HepG2 (cell line): ENCODE measurements around the gene SH3PXD2A. TPM values are rescaled to one million over a fixed set of nuclear protein-coding genes. Genes with fewer than 3 reads are reported as not detected.
A peak's percentile ranks its signal among the peaks of the same experiment; 100 is the strongest.

Experiments used
- ATAC-seq: fragments of 200-7000 bp; cut with Tn5 transposase; 3 replicates; pipeline ENCODE4 v1.9.1; 2020; ENCODE audit warnings: mild to moderate bottlenecking, moderate library complexity
- BruUV-seq: library from RNA; stranded (reverse); fragments of 400-500 nt; replicated peaks from 2 replicates; lab custom pipeline; 2021; lab: Mats Ljungman, UMichigan
- CTCF ChIA-PET: fragments of 300-600 bp; formaldehyde crosslinking; extraction: SDS; loops from one replicate; lab custom pipeline; 2021; ENCODE audit warnings: low total read pairs, inconsistent platforms, low intra/inter-chr PET ratio; lab: Yijun Ruan, JAX
- POLR2A ChIA-PET: fragments of 350-600 bp; sonication (Branson Sonifier 250); formaldehyde crosslinking; loops from one replicate; lab custom pipeline; 2020; ENCODE audit warnings: antibody characterized with exemption, inconsistent platforms; lab: Yijun Ruan, JAX
- DNase-seq: peaks from one replicate; pipeline ENCODE4 v3.0.0-alpha.2; 2015; ENCODE audit warnings: low spot score
- FAIRE-seq: peaks from 3 replicates; lab custom pipeline; 2011; peaks lifted over from hg19 to GRCh38; lab: Jason Lieb, UNC
- H2AFZ ChIP-seq: one replicate; pipeline ENCODE4 v1.6.1; 2011; ENCODE audit warnings: low read length, inconsistent platforms
- H3K27ac ChIP-seq: fragments of 300-600 bp; 3 replicates; pipeline ENCODE4 v1.8.0; 2011; ENCODE audit warnings: mixed run types, mild to moderate bottlenecking, mixed read lengths, low read length, inconsistent platforms; ENCODE audit not compliant: insufficient read depth; ENCODE audit errors: extremely low read length
- H3K27me3 ChIP-seq, 2 experiments: fragments of 200-600 bp in 1 of 2; 2 replicates in 1 of 2; 3 replicates in 1 of 2; pipeline versions ENCODE4 v1.6.0 to v1.8.0; 2011; ENCODE audit warnings: low read length in 2 of 2, mild to moderate bottlenecking in 2 of 2, moderate library complexity in 2 of 2, inconsistent platforms in 1 of 2; ENCODE audit not compliant: insufficient read depth in 2 of 2, control insufficient read depth in 1 of 2
- H3K36me3 ChIP-seq, 2 experiments: fragments of 200-600 bp in 1 of 2; replicated peaks in 1 of 2; 2 replicates in 1 of 2; 3 replicates in 1 of 2; pipeline versions ENCODE4 v1.5.1 to v1.8.0; 2011; ENCODE audit warnings: low read length in 2 of 2, inconsistent platforms in 1 of 2; ENCODE audit not compliant: insufficient read depth in 2 of 2, control insufficient read depth in 1 of 2
- H3K4me1 ChIP-seq: 2 replicates; pipeline ENCODE4 v1.5.1; 2012; ENCODE audit warnings: low read length, inconsistent platforms; ENCODE audit not compliant: insufficient read depth
- H3K4me2 ChIP-seq: 2 replicates; pipeline ENCODE4 v1.6.0; 2011; ENCODE audit warnings: low read depth, low read length, inconsistent platforms
- H3K4me3 ChIP-seq, 3 experiments: fragments of 200-600 bp in 1 of 3; sonication (generic), shearing (Covaris generic) in 1 of 3; replicated peaks in 1 of 3; 2 replicates each; pipeline ENCODE4 v1.5.1; 2011 to 2016; ENCODE audit warnings: low read length in 3 of 3, inconsistent platforms in 2 of 3, low read depth in 2 of 3, mild to moderate bottlenecking in 2 of 3, control low read depth in 1 of 3, mixed read lengths in 1 of 3; ENCODE audit not compliant: insufficient read depth in 1 of 3
- H3K79me2 ChIP-seq: one replicate; pipeline ENCODE4 v1.6.1; 2011; ENCODE audit warnings: low read length, inconsistent platforms; ENCODE audit not compliant: insufficient read depth
- H3K9ac ChIP-seq: 2 replicates; pipeline ENCODE4 v1.6.0; 2011; ENCODE audit warnings: mild to moderate bottlenecking, low read depth, low read length, inconsistent platforms; ENCODE audit not compliant: insufficient read depth
- H3K9me3 ChIP-seq: 2 replicates; pipeline ENCODE4 v1.5.1; 2012; ENCODE audit warnings: mild to moderate bottlenecking, low read length
- H4K20me1 ChIP-seq: 2 replicates; pipeline ENCODE4 v1.6.0; 2011; ENCODE audit warnings: inconsistent platforms, mild to moderate bottlenecking, low read length, moderate library complexity; ENCODE audit not compliant: insufficient read depth
- ARNTL ChIP-seq: sonication (generic); formaldehyde crosslinking; IDR thresholded peaks from 2 replicates; pipeline ENCODE4 v1.4.0; 2020; ENCODE audit warnings: mild to moderate bottlenecking, missing genetic modification reagents
- BCL6 ChIP-seq: IDR thresholded peaks from 2 replicates; pipeline ENCODE4 v1.6.1; 2016; ENCODE audit warnings: missing genetic modification reagents, missing compliant biosample characterization
- CBX1 ChIP-seq: IDR thresholded peaks from one replicate; pipeline ENCODE4 v1.6.1; 2016; ENCODE audit warnings: antibody characterized with exemption, low read depth
- ETV5 ChIP-seq: IDR thresholded peaks from 2 replicates; pipeline ENCODE4 v1.6.1; 2018; ENCODE audit warnings: missing biosample characterization, missing genetic modification reagents, inconsistent platforms, borderline replicate concordance
- POLR2A ChIP-seq, 2 experiments: IDR thresholded peaks; 2 replicates each; pipeline ENCODE4 v1.6.1; 2011; ENCODE audit warnings: low read depth in 2 of 2, low read length in 2 of 2, mild to moderate bottlenecking in 1 of 2, moderate library complexity in 1 of 2; ENCODE audit not compliant: insufficient read depth in 1 of 2
- RXRA ChIP-seq: sonication (generic); formaldehyde crosslinking; IDR thresholded peaks from 2 replicates; pipeline ENCODE4 v1.5.1; 2020; ENCODE audit warnings: missing genetic modification reagents
- SAP130 ChIP-seq: IDR thresholded peaks from 2 replicates; pipeline ENCODE4 v1.6.1; 2016; ENCODE audit warnings: low read depth
- ZMAT3 ChIP-seq: sonication (generic); formaldehyde crosslinking; conservative IDR thresholded peaks from 2 replicates; pipeline ENCODE4 v1.7.0; 2021; ENCODE audit warnings: missing genetic modification reagents
- ZNF280D ChIP-seq: sonication (generic); formaldehyde crosslinking; IDR thresholded peaks from 2 replicates; pipeline ENCODE4 v1.5.1; 2020; ENCODE audit warnings: mild to moderate bottlenecking, missing genetic modification reagents
- ZNF484 ChIP-seq: sonication (generic); formaldehyde crosslinking; IDR thresholded peaks from 2 replicates; pipeline ENCODE4 v1.5.1; 2020; ENCODE audit warnings: mild to moderate bottlenecking, low read depth, missing genetic modification reagents, borderline replicate concordance
- ZNF549 ChIP-seq: sonication (generic); formaldehyde crosslinking; IDR thresholded peaks from 2 replicates; pipeline ENCODE4 v1.5.0; 2020; ENCODE audit warnings: missing genetic modification reagents
- ZNF572 ChIP-seq: sonication (generic); formaldehyde crosslinking; IDR thresholded peaks from 2 replicates; pipeline ENCODE4 v1.5.1; 2020; ENCODE audit warnings: mild to moderate bottlenecking, missing genetic modification reagents
- ZNF644 ChIP-seq: IDR thresholded peaks from 2 replicates; pipeline ENCODE4 v1.6.1; 2016; ENCODE audit warnings: low read depth
- ZNF687 ChIP-seq: sonication (generic); formaldehyde crosslinking; IDR thresholded peaks from 2 replicates; pipeline ENCODE4 v1.5.1; 2020; ENCODE audit warnings: mild to moderate bottlenecking, missing genetic modification reagents, moderate library complexity
- ZNF766 ChIP-seq: sonication (generic); formaldehyde crosslinking; IDR thresholded peaks from 2 replicates; pipeline ENCODE4 v1.5.0; 2020; ENCODE audit warnings: missing genetic modification reagents, borderline replicate concordance
- ZNF83 ChIP-seq: sonication (generic); formaldehyde crosslinking; IDR thresholded peaks from 2 replicates; pipeline ENCODE4 v1.4.0; 2020; ENCODE audit warnings: missing genetic modification reagents, mild to moderate bottlenecking, borderline replicate concordance
- WGBS: methylation state at CpG from one replicate; pipeline ENCODE4 v1.1.6; 2017; ENCODE audit warnings: low lambda C conversion rate; 5-methylcytosine and 5-hydroxymethylcytosine counted together
- in situ Hi-C: cut with HindIII; loops from 2 replicates; pipeline ENCODE4 v1.10.0; 2017; ENCODE audit warnings: low pct_unique_long_range_greater_than_20kb; ENCODE audit not compliant: extremely low pct_ligation_motif_present
- intact Hi-C: fragments of 100-400 bp; cut with micrococcal nuclease; formaldehyde crosslinking; loops from one replicate; pipeline ENCODE4 v1.10.0; 2022; ENCODE audit not compliant: unreplicated experiment
- polyA plus RNA-seq, 8 experiments: library from polyadenylated mRNA; depleted of rRNA in 3 of 8; stranded (reverse) in 7 of 8; unstranded in 1 of 8; fragments of >200 nt; fragmentation: Illumina TruSeq in 4 of 8; extraction: Trizol in 4 of 8; gene quantifications; 2 replicates each; pipeline versions ENCODE4 v1.2.1 to v1.2.3, GENCODE V29; 2011 to 2016; ENCODE audit warnings: low read depth in 4 of 8, missing spikeins in 1 of 8, mixed read lengths in 1 of 8; ENCODE audit not compliant: insufficient read depth in 1 of 8
- total RNA-seq, 5 experiments: library from RNA; depleted of rRNA; stranded (reverse); fragments of >200 nt; fragmentation: Illumina TruSeq; extraction: Trizol; gene quantifications; 2 replicates each; pipeline ENCODE4 v1.2.3, GENCODE V29; 2016; ENCODE audit warnings: low read depth in 1 of 5

The SH3PXD2A gene
- total and polyA plus RNA-seq, 2 of the 13 experiments (the other 11 are each of a cell fraction or from before 2014, with no cell fraction given) = 11.1 to 11.3 TPM

- TF ChIP-seq ZNF280D (CRISPR knock-in tag) (peak; percentile 48; the same call in 1 of the 2 replicates), ARNTL (CRISPR knock-in tag) (no peak), ZNF83 (CRISPR knock-in tag) (no peak), ZNF484 (CRISPR knock-in tag) (no peak), POLR2A (IDR thresholded peaks at IDR 0.05; ENCODE audit: insufficient read depth in 1 of 2, low read depth in 2 of 2, low read length in 2 of 2) (peak in 1 of 2 experiments; percentile 48; a peak in 2 of 4 replicates)
- TF ChIP-seq, all 625 proteins: peak for 20
These were observed 195.6 kb downstream of the SH3PXD2A start (continued) for GRCh38 chr10:103659674-103660363.

GRCh38 chr10:103658049-103658577, 197.3 kb downstream of the SH3PXD2A start:
- TSS peak; percentile 11 for BruUV-seq
- WGBS = 4% methylated on average over 3 of the region's 4 CpGs
- peak; percentile 94 for DNase-seq
- peak; percentile 98 for FAIRE-seq
- Histone ChIP-seq H3K36me3 (peaks cover 10 to 43% of the 10 kb centered on the region in 2 experiments), H3K27ac (peak overlapping the region; percentile 82), H3K79me2 (peaks cover 54% of the 10 kb centered on the region), H2AFZ (no peak overlapping the region), H3K9me3 (no peaks in the 10 kb centered on the region), H3K4me3 (no peak overlapping the region), H3K4me2 (peak overlapping the region; percentile 98), H3K4me1 (peaks cover 84% of the 10 kb centered on the region), H3K27me3 (no peaks in the 10 kb centered on the region), H3K9ac (peak overlapping the region; percentile 34; the same call in 1 of the 2 replicates), H4K20me1 (peaks cover 20% of the 10 kb centered on the region)
- peak; percentile 38 for ATAC-seq
- ChIA-PET POLR2A (interaction anchor here (0.7 to 6.0 kb wide), 4 partner anchors 9 to 197 kb away, joined by 3 to 54 read pairs (median 4); partner anchors contain the start of gene SH3PXD2A), CTCF (no interaction called here)
- in situ Hi-C loops (no loop called here), intact Hi-C loops (loop anchor here (2.0 kb wide), 1 partner anchor 13 kb away; no protein-coding TSS in a partner anchor)
- TF ChIP-seq ZNF572 (CRISPR knock-in tag) (no peak), ZNF549 (CRISPR knock-in tag) (no peak), BCL6 (CRISPR knock-in tag) (peak; percentile 55; the same call in 1 of the 2 replicates), ZNF687 (CRISPR knock-in tag) (peak; percentile 70), RXRA (CRISPR knock-in tag) (peak; percentile 71), ZNF644 (CRISPR knock-in tag) (peak; percentile 89), ZMAT3 (CRISPR knock-in tag) (no peak), CBX1 (peak; percentile 19), ZNF766 (CRISPR knock-in tag) (no peak), ETV5 (CRISPR knock-in tag) (peak; percentile 32; the same call in 1 of the 2 replicates), SAP130 (CRISPR knock-in tag) (peak; percentile 57)
